WI38 (cell line): ENCODE results near the gene ATR.

ENCODE experiments used
- H3K4me3 ChIP-seq: 2 replicates; pipeline ENCODE4 v1.5.1; 2011; ENCODE audit warnings: low read depth, mild to moderate bottlenecking, control low read depth, low read length
- CTCF ChIP-seq: IDR thresholded peaks from 2 replicates; pipeline ENCODE4 v1.5.1; 2012; ENCODE audit warnings: low read depth, mild to moderate bottlenecking, control low read depth, low read length

The ATR gene

GRCh38 chr3:142509079-142509478, 69.5 kb downstream of the ATR start:
- TF ChIP-seq CTCF: no peak
- no peak overlapping the region for H3K4me3 ChIP-seq

GRCh38 chr3:142507241-142507640, 71.3 kb downstream of the ATR start:
- TF ChIP-seq CTCF: no peak

GRCh38 chr3:142502187-142502985, 76.1 kb downstream of the ATR start:
- no peak overlapping the region for H3K4me3 ChIP-seq
- TF ChIP-seq CTCF: no peak

More at GRCh38 chr3:142507241-142507640, 71.3 kb downstream of the ATR start:
- H3K4me3 ChIP-seq: no peak overlapping the region

GRCh38 chr3:142501004-142501926, 77.3 kb downstream of the ATR start:
- no peak overlapping the region for H3K4me3 ChIP-seq
- no peak for TF ChIP-seq CTCF

- no peak for TF ChIP-seq CTCF
- no peak overlapping the region for H3K4me3 ChIP-seq
Measured at GRCh38 chr3:142500211-142500610, 78.3 kb downstream of the ATR start.

- no peak for TF ChIP-seq CTCF
Measured at GRCh38 chr3:142498397-142499180, 79.9 kb downstream of the ATR start.

More at GRCh38 chr3:142498397-142499180, 79.9 kb downstream of the ATR start:
- H3K4me3 ChIP-seq: no peak overlapping the region
